Loucy (cell line): ENCODE measurements around the gene LAMB3.

ENCODE experiments used
- H2AFZ ChIP-seq: fragments of 200-600 bp; sonication (generic); 2 replicates; pipeline ENCODE4 v1.6.0; 2016; ENCODE audit warnings: antibody characterized with exemption, mild to moderate bottlenecking, low read length, moderate library complexity
- H3F3A ChIP-seq: fragments of 200-600 bp; 2 replicates; pipeline ENCODE4 v1.6.0; 2016; ENCODE audit warnings: antibody characterized with exemption, low read depth, mild to moderate bottlenecking
- H3K27me3 ChIP-seq: fragments of 200-600 bp; sonication (generic); 2 replicates; pipeline ENCODE4 v1.6.1; 2014; ENCODE audit warnings: low read length, mild to moderate bottlenecking; ENCODE audit not compliant: insufficient read depth, poor library complexity, severe bottlenecking
- H3K36me3 ChIP-seq: fragments of 200-600 bp; sonication (generic); 2 replicates; pipeline ENCODE4 v1.6.1; 2016; ENCODE audit warnings: low read length; ENCODE audit not compliant: insufficient read depth
- H3K4me1 ChIP-seq: fragments of 200-600 bp; sonication (generic); 2 replicates; pipeline ENCODE4 v1.5.1; 2014; ENCODE audit warnings: low read length, mild to moderate bottlenecking; ENCODE audit not compliant: insufficient read depth, poor library complexity, severe bottlenecking
- H3K4me2 ChIP-seq: fragments of 200-600 bp; sonication (generic); 2 replicates; pipeline ENCODE4 v1.6.0; 2014; ENCODE audit warnings: antibody characterized with exemption, low read length, low read depth, mild to moderate bottlenecking; ENCODE audit not compliant: poor library complexity, severe bottlenecking
- H3K4me3 ChIP-seq: fragments of 200-600 bp; sonication (generic); 2 replicates; pipeline ENCODE4 v1.5.1; 2014; ENCODE audit warnings: low read length, mild to moderate bottlenecking, mixed read lengths; ENCODE audit not compliant: poor library complexity, severe bottlenecking
- H3K79me2 ChIP-seq: fragments of 200-600 bp; sonication (generic); 2 replicates; pipeline ENCODE4 v1.6.1; 2014; ENCODE audit warnings: low read length; ENCODE audit not compliant: insufficient read depth
- H3K9ac ChIP-seq: fragments of 200-600 bp; sonication (generic); 2 replicates; pipeline ENCODE4 v1.6.0; 2014; ENCODE audit warnings: mild to moderate bottlenecking, low read depth, low read length, moderate library complexity; ENCODE audit not compliant: poor library complexity, severe bottlenecking
- H3K9me2 ChIP-seq: fragments of 200-600 bp; sonication (generic); replicated peaks from 2 replicates; pipeline ENCODE4 v1.6.1; 2016; ENCODE audit warnings: low read depth, low read length, mixed read lengths
- H3K9me3 ChIP-seq: fragments of 200-600 bp; sonication (generic); 2 replicates; pipeline ENCODE4 v1.6.1; 2014; ENCODE audit warnings: mild to moderate bottlenecking, antibody characterized with exemption, low read length, low read depth; ENCODE audit not compliant: insufficient read depth
- H4K20me1 ChIP-seq: fragments of 200-600 bp; sonication (generic); 2 replicates; pipeline ENCODE4 v1.6.0; 2014; ENCODE audit warnings: antibody characterized with exemption, low read length, mild to moderate bottlenecking; ENCODE audit not compliant: insufficient read depth, poor library complexity, severe bottlenecking
- EZH2phosphoT487 ChIP-seq: fragments of 200-600 bp; IDR thresholded peaks from 2 replicates; pipeline ENCODE4 v1.6.1; 2018; ENCODE audit warnings: antibody characterized with exemption, mild to moderate bottlenecking, moderate library complexity, borderline replicate concordance
- TF ChIP-seq, protein P1 (sequence below): fragments of 200-600 bp; sonication (generic); conservative IDR thresholded peaks from 2 replicates; pipeline ENCODE4 v1.5.1; 2014; ENCODE audit warnings: mild to moderate bottlenecking, antibody characterized with exemption, low read length

The LAMB3 gene

DNA sequence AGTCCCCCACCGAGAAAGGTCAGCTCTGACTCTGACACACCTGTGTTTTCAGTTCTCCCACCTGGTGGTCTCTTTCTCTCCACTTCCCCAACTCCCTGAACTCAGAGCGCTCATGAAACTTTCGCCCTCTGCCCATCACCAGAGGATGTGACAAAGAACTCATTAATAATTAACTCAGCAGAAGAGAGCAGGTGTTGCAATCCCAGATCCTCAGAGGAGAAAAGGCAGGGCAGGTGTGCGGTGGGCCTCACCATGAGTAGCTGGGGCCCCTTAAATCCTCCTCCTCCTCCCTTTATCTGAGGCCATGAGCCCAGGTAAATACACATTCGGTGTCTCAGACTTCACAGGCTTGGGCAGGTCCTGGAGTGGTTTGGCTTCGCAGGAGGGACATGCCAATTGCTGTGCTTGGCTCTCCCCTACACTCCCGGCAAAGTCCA lies 1.7 kb upstream of the LAMB3 start:
- Histone ChIP-seq H3K9ac (no peak overlapping the region), H3K9me2 (no peaks in the 10 kb centered on the region), H3K36me3 (no peaks in the 10 kb centered on the region), H3K4me2 (no peak overlapping the region), H3F3A (no peaks in the 10 kb centered on the region), H3K4me3 (no peak overlapping the region), H2AFZ (no peak overlapping the region), H3K27me3 (peaks cover 5% of the 10 kb centered on the region), H4K20me1 (no peaks in the 10 kb centered on the region), H3K9me3 (no peaks in the 10 kb centered on the region), H3K79me2 (no peaks in the 10 kb centered on the region), H3K4me1 (peaks cover 10% of the 10 kb centered on the region)
- TF ChIP-seq, protein P1, sequence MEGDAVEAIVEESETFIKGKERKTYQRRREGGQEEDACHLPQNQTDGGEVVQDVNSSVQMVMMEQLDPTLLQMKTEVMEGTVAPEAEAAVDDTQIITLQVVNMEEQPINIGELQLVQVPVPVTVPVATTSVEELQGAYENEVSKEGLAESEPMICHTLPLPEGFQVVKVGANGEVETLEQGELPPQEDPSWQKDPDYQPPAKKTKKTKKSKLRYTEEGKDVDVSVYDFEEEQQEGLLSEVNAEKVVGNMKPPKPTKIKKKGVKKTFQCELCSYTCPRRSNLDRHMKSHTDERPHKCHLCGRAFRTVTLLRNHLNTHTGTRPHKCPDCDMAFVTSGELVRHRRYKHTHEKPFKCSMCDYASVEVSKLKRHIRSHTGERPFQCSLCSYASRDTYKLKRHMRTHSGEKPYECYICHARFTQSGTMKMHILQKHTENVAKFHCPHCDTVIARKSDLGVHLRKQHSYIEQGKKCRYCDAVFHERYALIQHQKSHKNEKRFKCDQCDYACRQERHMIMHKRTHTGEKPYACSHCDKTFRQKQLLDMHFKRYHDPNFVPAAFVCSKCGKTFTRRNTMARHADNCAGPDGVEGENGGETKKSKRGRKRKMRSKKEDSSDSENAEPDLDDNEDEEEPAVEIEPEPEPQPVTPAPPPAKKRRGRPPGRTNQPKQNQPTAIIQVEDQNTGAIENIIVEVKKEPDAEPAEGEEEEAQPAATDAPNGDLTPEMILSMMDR, result no peak
- TF ChIP-seq EZH2phosphoT487, result no peak

DNA sequence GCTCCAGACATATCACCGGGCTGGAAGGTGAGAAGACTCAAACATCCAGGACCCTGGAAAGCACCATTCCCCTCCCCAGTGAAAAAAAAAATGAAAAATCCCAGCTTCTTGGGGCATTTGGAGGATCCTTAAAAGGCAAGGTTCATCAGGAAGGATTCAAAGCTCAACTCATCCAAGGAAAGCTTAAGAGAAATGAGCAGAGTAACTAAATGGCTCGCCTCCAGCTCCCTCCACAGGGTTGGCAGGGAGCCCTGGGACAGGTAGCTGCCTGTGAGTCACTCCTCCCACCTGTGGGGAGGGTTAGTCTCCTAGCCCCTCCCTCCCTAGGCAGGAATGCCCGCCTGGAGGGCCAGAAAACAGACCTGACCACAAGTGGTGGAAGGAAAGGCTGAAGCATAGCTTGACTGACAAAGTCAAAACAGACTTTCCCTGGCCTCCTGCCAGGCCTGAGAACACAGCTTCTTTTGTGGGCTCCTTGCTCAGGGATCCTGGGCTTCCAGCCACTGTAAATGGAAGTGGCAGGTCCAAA lies 712 bp upstream of the LAMB3 start:
- H3K9ac ChIP-seq, result no peak overlapping the region
- H3K4me1 ChIP-seq, result peaks cover 10% of the 10 kb centered on the region
- no peaks in the 10 kb centered on the region for H3K9me2 ChIP-seq
- no peaks in the 10 kb centered on the region for H4K20me1 ChIP-seq
- no peaks in the 10 kb centered on the region for H3K79me2 ChIP-seq
- no peak overlapping the region for H3K4me3 ChIP-seq
- H3F3A ChIP-seq, result no peaks in the 10 kb centered on the region
- H2AFZ ChIP-seq, result no peak overlapping the region
- H3K9me3 ChIP-seq, result no peaks in the 10 kb centered on the region
- TF ChIP-seq, protein P1, result no peak
- no peak for TF ChIP-seq EZH2phosphoT487
- H3K4me2 ChIP-seq, result no peak overlapping the region
- no peaks in the 10 kb centered on the region for H3K36me3 ChIP-seq
- peaks cover 5% of the 10 kb centered on the region for H3K27me3 ChIP-seq

DNA sequence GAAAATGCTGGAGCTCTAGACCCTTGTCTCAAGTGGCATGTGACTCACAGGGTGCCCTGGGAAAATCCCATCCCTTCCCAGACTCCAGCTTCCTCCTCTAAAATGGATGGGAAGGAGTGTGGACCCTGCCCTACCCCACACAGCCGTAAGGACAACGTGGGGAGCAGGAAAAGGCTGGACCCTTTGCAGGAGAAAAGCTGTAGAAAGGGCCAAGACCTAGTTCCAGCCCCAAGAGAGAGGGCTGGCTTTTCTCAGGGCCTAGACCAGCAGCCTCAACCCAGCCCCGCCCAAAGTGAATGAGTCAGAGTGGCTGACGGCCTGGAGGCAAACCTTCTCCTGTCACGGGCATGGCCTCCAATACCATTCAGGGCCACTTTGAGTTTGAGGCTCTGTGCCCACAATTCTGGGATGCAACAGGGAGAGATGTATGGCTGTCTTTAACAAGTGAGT lies 1.1 kb downstream of the LAMB3 start:
- no peaks in the 10 kb centered on the region for H3F3A ChIP-seq
- H3K36me3 ChIP-seq, result no peaks in the 10 kb centered on the region
- H3K27me3 ChIP-seq, result no peaks in the 10 kb centered on the region
- no peaks in the 10 kb centered on the region for H3K9me3 ChIP-seq
- H3K4me2 ChIP-seq, result no peak overlapping the region
- no peaks in the 10 kb centered on the region for H4K20me1 ChIP-seq
- H3K9me2 ChIP-seq, result no peaks in the 10 kb centered on the region
- no peak overlapping the region for H3K9ac ChIP-seq
- H3K4me3 ChIP-seq, result no peak overlapping the region
- no peaks in the 10 kb centered on the region for H3K79me2 ChIP-seq
- TF ChIP-seq, protein P1, result no peak
- no peak for TF ChIP-seq EZH2phosphoT487
- H2AFZ ChIP-seq, result no peak overlapping the region
- peaks cover 10% of the 10 kb centered on the region for H3K4me1 ChIP-seq
